Caco-2 (cell line): ENCODE data around the gene ADCY5. TPM values are rescaled to one million over a fixed set of nuclear protein-coding genes. Genes with fewer than 3 reads are reported as not detected.

Experiments used
- BruUV-seq: library from RNA; stranded (reverse); fragments of 400-500 nt; replicated peaks from 2 replicates; lab custom pipeline; 2021; lab: Mats Ljungman, UMichigan
- CTCF ChIA-PET: fragments of 300-600 bp; sonication (Branson Sonifier 250); formaldehyde crosslinking; loops from one replicate; lab custom pipeline; 2022; ENCODE audit warnings: antibody characterized with exemption; lab: Charles Lee
- POLR2A ChIA-PET: fragments of 300-600 bp; sonication (Branson Sonifier 250); formaldehyde crosslinking; loops from one replicate; lab custom pipeline; 2022; ENCODE audit warnings: antibody characterized with exemption; lab: Charles Lee
- DNase-seq, 2 experiments: peaks; one replicate each; pipeline versions ENCODE4 v3.0.0 to v3.0.0-alpha.2; 2020 to 2022
- H3K27me3 ChIP-seq: replicated peaks from 2 replicates; pipeline ENCODE4 v1.6.0; 2011; ENCODE audit warnings: low read length; ENCODE audit not compliant: control insufficient read depth, insufficient read depth
- H3K36me3 ChIP-seq: 2 replicates; pipeline ENCODE4 v1.5.1; 2011; ENCODE audit warnings: low read length; ENCODE audit not compliant: control insufficient read depth, insufficient read depth
- H3K4me1 ChIP-seq: fragments of 250-450 bp; sonication (Bioruptor Pico); 2 replicates; pipeline ENCODE4 v1.5.1; 2020; ENCODE audit warnings: mild to moderate bottlenecking
- H3K4me3 ChIP-seq: 2 replicates; pipeline ENCODE4 v1.5.1; 2011; ENCODE audit warnings: low read depth, mild to moderate bottlenecking, control low read depth, low read length
- H3K9me3 ChIP-seq: fragments of 250-450 bp; sonication (Bioruptor Pico); 2 replicates; pipeline ENCODE4 v1.5.1; 2020; ENCODE audit warnings: mild to moderate bottlenecking, moderate library complexity
- H3K27ac Mint-ChIP-seq: one replicate; pipeline ENCODE4 v1.8.0; 2022; ENCODE audit warnings: mixed read lengths; ENCODE audit not compliant: unreplicated experiment
- H3K27me3 Mint-ChIP-seq: one replicate; pipeline ENCODE4 v1.8.0; 2022; ENCODE audit warnings: mixed read lengths; ENCODE audit not compliant: insufficient read depth, unreplicated experiment
- H3K36me3 Mint-ChIP-seq: one replicate; pipeline ENCODE4 v1.8.0; 2022; ENCODE audit warnings: mild to moderate bottlenecking, mixed read lengths; ENCODE audit not compliant: insufficient read depth, unreplicated experiment
- H3K4me1 Mint-ChIP-seq: one replicate; pipeline ENCODE4 v1.8.0; 2022; ENCODE audit warnings: low read depth, mixed read lengths; ENCODE audit not compliant: unreplicated experiment
- H3K4me3 Mint-ChIP-seq: one replicate; pipeline ENCODE4 v1.8.0; 2022; ENCODE audit warnings: mild to moderate bottlenecking, moderate library complexity, mixed read lengths; ENCODE audit not compliant: unreplicated experiment
- H3K9me3 Mint-ChIP-seq: one replicate; pipeline ENCODE4 v1.8.0; 2022; ENCODE audit warnings: mixed read lengths; ENCODE audit not compliant: unreplicated experiment
- intact Hi-C: fragments of 100-400 bp; cut with micrococcal nuclease; formaldehyde crosslinking; loops from one replicate; pipeline ENCODE4 v1.10.0; 2022; ENCODE audit not compliant: unreplicated experiment
- total RNA-seq: library from RNA; stranded (reverse); gene quantifications from 2 replicates; pipeline ENCODE4 v1.2.3, GENCODE V29; 2022
- TF ChIP-seq, protein P1 (sequence below), 2 experiments: fragments of 200-600 bp in 1 of 2; IDR thresholded peaks; 1 replicate in 1 of 2; 2 replicates in 1 of 2; pipeline versions ENCODE4 v1.5.1 to v1.8.0; 2011 to 2022; ENCODE audit warnings: antibody characterized with exemption in 1 of 2, control low read depth in 1 of 2, inconsistent platforms in 1 of 2, low read depth in 1 of 2, low read length in 1 of 2, mild to moderate bottlenecking in 1 of 2, moderate library complexity in 1 of 2; ENCODE audit not compliant: insufficient read depth in 1 of 2, severe bottlenecking in 1 of 2, unreplicated experiment in 1 of 2

The ADCY5 gene
- total RNA-seq, 1 experiment from 2014 or later = 0.91 TPM

DNA sequence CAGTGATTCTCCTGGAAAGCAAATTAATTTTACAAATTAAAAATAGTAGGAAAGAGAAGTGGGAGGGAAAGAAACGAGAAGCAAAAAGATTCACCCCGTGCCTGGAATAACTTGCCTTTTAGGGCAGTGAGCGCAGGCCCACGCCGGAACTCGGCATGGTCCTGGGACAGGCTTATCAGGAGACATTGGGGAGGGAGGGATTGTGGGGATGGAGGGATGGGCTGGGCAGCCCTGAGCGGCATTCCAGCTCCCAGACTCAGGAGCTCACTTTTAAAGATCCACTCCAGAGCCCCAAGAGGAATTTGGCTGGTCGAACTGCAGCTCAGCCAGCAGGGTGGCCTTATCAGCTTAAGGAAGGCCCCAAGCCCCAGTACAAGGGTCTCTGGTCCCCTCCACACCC, 117.9 kb downstream of the ADCY5 start:
- no peak overlapping the region for H3K4me3 Mint-ChIP-seq
- peaks cover 3% of the 10 kb centered on the region for H3K27me3 Mint-ChIP-seq
- H3K27ac Mint-ChIP-seq = no peak overlapping the region
- BruUV-seq = no TSS peak
- ChIA-PET POLR2A (no interaction called here), CTCF (interaction anchor here (1.4 to 2.4 kb wide), 2 partner anchors 44 to 158 kb away, joined by 3 to 10 read pairs; no protein-coding TSS in a partner anchor)
- no peaks in the 10 kb centered on the region for H3K36me3 Mint-ChIP-seq
- TF ChIP-seq, protein P1, sequence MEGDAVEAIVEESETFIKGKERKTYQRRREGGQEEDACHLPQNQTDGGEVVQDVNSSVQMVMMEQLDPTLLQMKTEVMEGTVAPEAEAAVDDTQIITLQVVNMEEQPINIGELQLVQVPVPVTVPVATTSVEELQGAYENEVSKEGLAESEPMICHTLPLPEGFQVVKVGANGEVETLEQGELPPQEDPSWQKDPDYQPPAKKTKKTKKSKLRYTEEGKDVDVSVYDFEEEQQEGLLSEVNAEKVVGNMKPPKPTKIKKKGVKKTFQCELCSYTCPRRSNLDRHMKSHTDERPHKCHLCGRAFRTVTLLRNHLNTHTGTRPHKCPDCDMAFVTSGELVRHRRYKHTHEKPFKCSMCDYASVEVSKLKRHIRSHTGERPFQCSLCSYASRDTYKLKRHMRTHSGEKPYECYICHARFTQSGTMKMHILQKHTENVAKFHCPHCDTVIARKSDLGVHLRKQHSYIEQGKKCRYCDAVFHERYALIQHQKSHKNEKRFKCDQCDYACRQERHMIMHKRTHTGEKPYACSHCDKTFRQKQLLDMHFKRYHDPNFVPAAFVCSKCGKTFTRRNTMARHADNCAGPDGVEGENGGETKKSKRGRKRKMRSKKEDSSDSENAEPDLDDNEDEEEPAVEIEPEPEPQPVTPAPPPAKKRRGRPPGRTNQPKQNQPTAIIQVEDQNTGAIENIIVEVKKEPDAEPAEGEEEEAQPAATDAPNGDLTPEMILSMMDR (IDR thresholded peaks at IDR 0.05; ENCODE audit: insufficient read depth in 1 of 2, low read depth in 1 of 2, low read length in 1 of 2, severe bottlenecking in 1 of 2, unreplicated experiment in 1 of 2) = no peak
- H3K9me3 Mint-ChIP-seq = no peaks in the 10 kb centered on the region
- Histone ChIP-seq H3K27me3 (no peaks in the 10 kb centered on the region), H3K4me3 (no peak overlapping the region), H3K36me3 (no peaks in the 10 kb centered on the region), H3K4me1 (no peaks in the 10 kb centered on the region; the same call in 1 of the 2 replicates), H3K9me3 (no peaks in the 10 kb centered on the region)
- intact Hi-C loops = no loop called here
- DNase-seq = no peak
- H3K4me1 Mint-ChIP-seq = no peaks in the 10 kb centered on the region

DNA sequence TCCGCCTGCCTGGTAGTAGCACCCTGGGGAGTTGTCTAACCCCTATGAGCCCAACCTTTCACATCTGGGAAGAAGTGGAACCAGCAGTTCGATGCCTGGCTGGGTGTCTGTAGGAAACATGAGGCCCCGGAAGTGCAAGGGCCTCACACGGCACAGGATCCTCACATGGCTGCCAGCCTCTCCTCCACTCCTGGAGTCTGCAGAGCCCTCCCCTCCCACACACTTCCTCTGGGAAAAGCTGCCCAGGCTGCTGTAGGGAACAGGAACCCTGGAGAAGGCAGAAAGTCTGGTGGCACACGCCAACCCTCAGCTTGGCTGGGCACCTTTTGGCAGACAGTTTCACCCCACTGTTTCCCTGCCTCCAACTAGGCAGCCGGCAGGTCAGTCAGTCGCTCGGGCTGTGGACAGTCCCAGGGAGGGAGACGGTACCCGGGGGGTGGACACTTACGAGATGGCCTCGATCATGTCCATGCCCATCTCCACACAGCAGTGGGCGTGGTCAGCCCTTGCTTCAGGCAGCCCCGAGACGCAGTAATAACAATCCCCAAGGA, 118.4 kb downstream of the ADCY5 start:
- Mint-ChIP-seq H3K9me3 (no peaks in the 10 kb centered on the region), H3K4me3 (no peak overlapping the region), H3K36me3 (no peaks in the 10 kb centered on the region), H3K27me3 (peaks cover 3% of the 10 kb centered on the region), H3K27ac (no peak overlapping the region), H3K4me1 (no peaks in the 10 kb centered on the region)
- Histone ChIP-seq H3K4me3 (no peak overlapping the region), H3K36me3 (no peaks in the 10 kb centered on the region), H3K27me3 (no peaks in the 10 kb centered on the region), H3K9me3 (no peaks in the 10 kb centered on the region), H3K4me1 (no peaks in the 10 kb centered on the region; the same call in 1 of the 2 replicates)
- DNase-seq = no peak
- no TSS peak for BruUV-seq
- TF ChIP-seq, protein P1 (IDR thresholded peaks at IDR 0.05; ENCODE audit: insufficient read depth in 1 of 2, low read depth in 1 of 2, low read length in 1 of 2, severe bottlenecking in 1 of 2, unreplicated experiment in 1 of 2) = no peak
- CTCF ChIA-PET = interaction anchor here (2.4 kb wide), 1 partner anchor 159 kb away, joined by 10 read pairs; no protein-coding TSS in a partner anchor
- POLR2A ChIA-PET = no interaction called here
- intact Hi-C loops = no loop called here

DNA sequence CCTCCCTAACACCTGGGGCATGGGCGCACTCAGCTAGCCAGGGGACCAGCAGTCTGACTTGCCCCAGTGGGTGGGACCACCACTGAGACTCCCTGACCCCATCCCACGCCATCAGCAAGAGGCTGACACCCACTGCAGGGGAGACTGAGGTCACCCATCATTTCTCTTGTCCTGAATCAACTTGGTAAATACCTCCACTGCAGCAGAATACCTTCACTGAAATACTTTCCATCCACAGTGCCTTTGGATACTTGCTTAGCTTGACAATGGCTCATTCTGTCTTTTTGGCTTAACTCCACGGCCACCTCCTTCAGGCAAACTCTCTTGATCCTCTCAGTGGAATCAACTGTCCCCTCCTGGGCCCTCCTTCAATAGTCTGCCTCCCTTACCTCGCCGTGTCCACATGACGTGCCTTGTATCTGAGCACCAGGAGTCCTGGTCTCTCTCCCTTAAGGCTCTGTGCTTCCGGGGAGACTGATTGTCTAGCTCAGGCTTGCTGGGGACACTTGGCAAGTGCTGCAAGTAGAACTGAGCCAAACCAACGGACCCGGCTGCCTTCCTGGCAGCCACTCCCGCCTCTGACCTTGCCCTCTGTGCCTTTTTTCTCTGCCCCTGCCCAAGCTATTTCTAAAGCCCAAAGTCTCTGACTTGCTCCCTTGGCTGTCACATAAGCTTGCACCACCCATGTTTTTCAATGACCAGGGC, 119.1 kb downstream of the ADCY5 start:
- H3K9me3 Mint-ChIP-seq = no peaks in the 10 kb centered on the region
- BruUV-seq = no TSS peak
- no peaks in the 10 kb centered on the region; the same call in 1 of the 2 replicates for H3K4me1 ChIP-seq
- H3K27me3 ChIP-seq = no peaks in the 10 kb centered on the region
- ChIA-PET POLR2A (no interaction called here), CTCF (interaction anchor here (2.4 kb wide), 1 partner anchor 160 kb away, joined by 10 read pairs; no protein-coding TSS in a partner anchor)
- no peaks in the 10 kb centered on the region for H3K4me1 Mint-ChIP-seq
- H3K27me3 Mint-ChIP-seq = peaks cover 3% of the 10 kb centered on the region
- H3K4me3 ChIP-seq = no peak overlapping the region
- TF ChIP-seq, protein P1 (IDR thresholded peaks at IDR 0.05; ENCODE audit: insufficient read depth in 1 of 2, low read depth in 1 of 2, low read length in 1 of 2, severe bottlenecking in 1 of 2, unreplicated experiment in 1 of 2) = no peak
- intact Hi-C loops = loop anchor here (1.0 kb wide), 1 partner anchor 160 kb away; no protein-coding TSS in a partner anchor
- H3K4me3 Mint-ChIP-seq = no peak overlapping the region
- no peaks in the 10 kb centered on the region for H3K36me3 Mint-ChIP-seq
- no peak for DNase-seq
- no peak overlapping the region for H3K27ac Mint-ChIP-seq
- no peaks in the 10 kb centered on the region for H3K9me3 ChIP-seq
- H3K36me3 ChIP-seq = no peaks in the 10 kb centered on the region
